Upper lobe of left lung (tissue), 4 donors: ENCODE measurements around the gene GCM1.

Experiments
- POLR2A ChIP-seq, 4 donors: fragments of 450-650 bp; IDR thresholded peaks; one replicate each; pipeline ENCODE4 v1.5.1; 2016 to 2017; ENCODE audit warnings: antibody characterized with exemption in 4 of 4, mild to moderate bottlenecking in 2 of 4
- TF ChIP-seq, protein P1 (sequence below), 6 experiments: fragments of 450-650 bp in 4 of 6; fragments of 200-600 bp in 2 of 6; sonication (generic) in 2 of 6; IDR thresholded peaks; one replicate each; pipeline ENCODE4 v1.5.1; 2016 to 2019; ENCODE audit warnings: antibody characterized with exemption in 6 of 6

DNA sequence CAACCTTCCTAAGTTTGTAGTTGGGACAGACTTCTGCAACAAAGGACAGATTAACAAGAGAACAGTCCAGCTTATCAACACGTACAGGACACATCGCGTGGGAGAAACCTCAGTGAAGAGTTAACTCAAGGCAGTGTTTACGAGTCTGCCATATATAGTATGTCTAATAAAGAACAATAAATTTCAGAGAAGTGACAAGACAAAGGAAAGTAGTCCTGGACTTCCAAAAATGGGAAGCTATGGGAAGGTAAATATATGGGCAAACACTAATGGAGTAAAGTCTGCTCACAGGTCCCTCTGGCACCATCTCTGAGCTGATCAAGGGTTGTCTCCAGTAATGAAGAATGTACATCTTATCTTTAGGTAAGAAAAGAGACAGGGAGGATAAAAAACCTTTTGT, 34.9 kb downstream of the GCM1 start:
- TF ChIP-seq POLR2A (IDR thresholded peaks at IDR 0.05) = no peak
- TF ChIP-seq, protein P1, sequence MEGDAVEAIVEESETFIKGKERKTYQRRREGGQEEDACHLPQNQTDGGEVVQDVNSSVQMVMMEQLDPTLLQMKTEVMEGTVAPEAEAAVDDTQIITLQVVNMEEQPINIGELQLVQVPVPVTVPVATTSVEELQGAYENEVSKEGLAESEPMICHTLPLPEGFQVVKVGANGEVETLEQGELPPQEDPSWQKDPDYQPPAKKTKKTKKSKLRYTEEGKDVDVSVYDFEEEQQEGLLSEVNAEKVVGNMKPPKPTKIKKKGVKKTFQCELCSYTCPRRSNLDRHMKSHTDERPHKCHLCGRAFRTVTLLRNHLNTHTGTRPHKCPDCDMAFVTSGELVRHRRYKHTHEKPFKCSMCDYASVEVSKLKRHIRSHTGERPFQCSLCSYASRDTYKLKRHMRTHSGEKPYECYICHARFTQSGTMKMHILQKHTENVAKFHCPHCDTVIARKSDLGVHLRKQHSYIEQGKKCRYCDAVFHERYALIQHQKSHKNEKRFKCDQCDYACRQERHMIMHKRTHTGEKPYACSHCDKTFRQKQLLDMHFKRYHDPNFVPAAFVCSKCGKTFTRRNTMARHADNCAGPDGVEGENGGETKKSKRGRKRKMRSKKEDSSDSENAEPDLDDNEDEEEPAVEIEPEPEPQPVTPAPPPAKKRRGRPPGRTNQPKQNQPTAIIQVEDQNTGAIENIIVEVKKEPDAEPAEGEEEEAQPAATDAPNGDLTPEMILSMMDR (IDR thresholded peaks at IDR 0.05) = no peak
